ENCODE results near the gene FGD3.
A peak's percentile ranks its signal among the peaks of the same experiment; 100 is the strongest.
"Not testable (repeated sequence)": the region's sequence is repeated elsewhere in the genome, so short reads cannot be mapped to it uniquely, and the experiment has no call there.

FGD3 gene

DNA sequence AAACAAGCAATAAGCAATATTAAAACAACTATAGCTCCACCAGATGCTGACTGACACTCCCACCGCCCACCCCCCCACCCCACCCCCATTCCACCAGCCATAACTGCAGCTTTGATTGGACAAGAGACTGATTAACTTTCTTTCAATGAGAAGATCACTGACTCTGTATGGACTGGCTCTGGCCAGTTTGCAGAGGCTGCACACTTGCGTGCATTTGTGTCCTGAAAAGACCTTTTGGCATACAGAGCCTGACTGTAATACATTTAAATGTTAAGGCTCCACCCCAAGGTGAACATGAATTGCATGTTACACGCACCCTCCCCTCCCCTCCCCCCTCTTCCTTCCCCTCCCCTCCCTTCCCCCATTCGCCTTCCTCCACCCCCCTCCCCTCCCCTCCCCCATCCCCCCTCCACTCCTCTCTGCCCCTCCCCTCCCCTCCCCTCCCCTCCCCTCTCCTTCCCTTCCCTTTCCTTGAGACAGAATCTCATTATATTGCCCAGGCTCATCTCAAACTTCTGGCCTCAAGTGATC is 31.1 kb downstream of the FGD3 start:
- DNase-seq: no peak

GRCh38 chr9:92979283-92980056 is 32.1 kb downstream of the FGD3 start:
- DNase-seq: no peak

- DNase-seq: no peak
These were observed 32.9 kb downstream of the FGD3 start for GRCh38 chr9:92980085-92980745.

GRCh38 chr9:92982130-92982529 is 34.8 kb downstream of the FGD3 start:
- DNase-seq: no peak

DNA sequence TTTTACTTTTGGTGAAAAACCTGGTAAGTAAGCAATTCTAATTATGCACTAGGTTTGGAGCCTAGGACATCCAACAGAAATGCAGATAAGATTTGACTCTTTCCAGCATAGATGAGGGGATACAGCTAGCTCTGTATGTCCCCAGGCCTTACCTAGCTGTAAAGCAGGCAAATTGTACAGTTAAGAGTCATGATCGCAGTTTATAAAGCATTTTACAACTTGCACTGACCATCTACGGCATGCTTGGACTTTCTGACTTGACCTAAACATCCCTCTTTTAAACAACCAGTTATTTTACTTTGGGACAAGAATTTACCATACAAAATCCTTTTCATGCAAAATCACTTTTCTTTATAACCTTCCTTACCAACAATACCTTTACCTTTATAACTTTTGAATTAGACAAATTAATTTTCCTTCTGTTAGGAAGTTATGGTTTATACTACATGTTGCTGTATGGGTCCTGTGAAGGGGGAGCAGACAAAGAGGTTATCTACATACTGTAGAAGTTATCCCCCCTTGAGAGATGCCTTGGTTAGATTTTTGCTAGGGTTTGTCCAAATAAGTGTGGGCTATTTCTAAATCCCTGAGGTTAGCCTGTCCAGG is 36.8 kb downstream of the FGD3 start:
- no peak for DNase-seq

- DNase-seq: no peak
These were observed 37.7 kb downstream of the FGD3 start for GRCh38 chr9:92984976-92985375.

- peak in 1 of 2 experiments; percentile 31 for DNase-seq
These were observed 39.1 kb downstream of the FGD3 start for GRCh38 chr9:92986176-92987119.

DNA sequence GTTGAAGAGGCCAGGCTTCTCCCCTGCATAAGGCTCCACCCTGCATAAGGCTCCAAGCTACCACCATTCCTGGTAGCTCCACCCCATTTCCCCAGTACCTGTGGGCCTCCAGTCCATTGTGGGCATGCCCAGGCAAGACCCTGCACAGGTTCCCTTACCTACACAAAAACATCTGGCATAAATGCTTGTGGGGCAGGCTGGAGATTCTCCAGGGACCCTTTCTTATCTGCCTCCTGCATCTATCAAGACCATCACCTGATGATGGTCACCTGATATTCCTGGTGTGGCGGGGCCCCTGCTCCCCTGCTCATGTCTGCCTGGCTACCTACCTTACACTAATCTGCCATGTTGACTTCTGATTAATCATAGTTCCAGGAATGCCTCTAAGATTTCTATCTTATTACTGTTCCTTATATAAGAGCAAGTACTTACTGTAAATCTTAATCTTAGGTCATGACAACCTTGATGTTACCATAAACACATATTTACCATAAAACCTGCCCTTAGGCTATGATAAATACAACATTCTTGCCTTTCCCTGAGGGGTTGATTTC is 41.0 kb downstream of the FGD3 start:
- no peak for DNase-seq

DNA sequence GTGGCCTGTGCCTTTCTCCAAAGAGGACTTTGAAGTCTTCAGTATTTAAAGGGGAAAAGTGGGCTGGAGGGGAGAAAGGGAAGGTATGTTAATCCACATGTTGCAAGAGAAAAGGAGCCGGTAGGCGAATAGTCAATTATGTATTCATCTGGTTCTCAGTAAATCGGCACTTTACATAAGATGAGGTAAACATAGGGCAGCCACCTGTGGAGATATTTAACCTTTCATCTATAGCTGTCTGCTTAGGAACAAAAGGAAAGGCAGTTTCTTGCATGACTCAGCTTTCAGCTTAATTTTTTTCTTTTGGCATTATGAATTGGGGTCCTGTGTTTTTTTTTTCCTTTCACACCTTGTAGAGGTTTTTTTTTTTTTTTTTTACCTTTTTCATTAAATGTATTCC is 42.2 kb downstream of the FGD3 start:
- DNase-seq: no peak

GRCh38 chr9:92990461-92990860 is 43.1 kb downstream of the FGD3 start:
- DNase-seq: no peak

- DNase-seq: no peak
These were observed 45.2 kb downstream of the FGD3 start for GRCh38 chr9:92992549-92992948.

DNA sequence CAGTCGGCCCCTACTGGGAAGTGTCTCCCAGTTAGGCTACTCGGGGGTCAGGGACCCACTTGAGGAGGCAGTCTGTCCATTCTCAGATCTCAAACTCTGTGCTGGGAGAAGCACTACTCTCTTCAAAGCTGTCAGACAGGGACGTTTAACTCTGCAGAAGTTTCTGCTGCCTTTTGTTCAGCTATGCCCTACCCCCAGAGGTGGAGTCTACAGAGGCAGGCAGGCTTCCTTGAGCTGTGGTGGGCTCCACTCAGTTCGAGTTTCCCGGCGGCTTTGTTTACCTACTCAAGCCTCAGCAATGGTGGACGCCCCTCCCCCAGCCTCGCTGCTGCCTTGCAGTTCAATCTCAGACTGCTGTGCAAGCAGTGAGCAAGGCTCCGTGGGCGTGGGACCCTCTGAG is 51.5 kb downstream of the FGD3 start:
- not testable (repeated sequence) for DNase-seq

GRCh38 chr9:93001031-93001430 is 53.7 kb downstream of the FGD3 start:
- DNase-seq: no peak

GRCh38 chr9:93002700-93003099 is 55.4 kb downstream of the FGD3 start:
- DNase-seq: no peak

GRCh38 chr9:93003552-93004407 is 56.5 kb downstream of the FGD3 start:
- DNase-seq: peak; percentile 65 to 90

GRCh38 chr9:93004561-93004960 is 57.2 kb downstream of the FGD3 start:
- no peak for DNase-seq

GRCh38 chr9:93005876-93006275 is 58.6 kb downstream of the FGD3 start:
- no peak for DNase-seq

DNA sequence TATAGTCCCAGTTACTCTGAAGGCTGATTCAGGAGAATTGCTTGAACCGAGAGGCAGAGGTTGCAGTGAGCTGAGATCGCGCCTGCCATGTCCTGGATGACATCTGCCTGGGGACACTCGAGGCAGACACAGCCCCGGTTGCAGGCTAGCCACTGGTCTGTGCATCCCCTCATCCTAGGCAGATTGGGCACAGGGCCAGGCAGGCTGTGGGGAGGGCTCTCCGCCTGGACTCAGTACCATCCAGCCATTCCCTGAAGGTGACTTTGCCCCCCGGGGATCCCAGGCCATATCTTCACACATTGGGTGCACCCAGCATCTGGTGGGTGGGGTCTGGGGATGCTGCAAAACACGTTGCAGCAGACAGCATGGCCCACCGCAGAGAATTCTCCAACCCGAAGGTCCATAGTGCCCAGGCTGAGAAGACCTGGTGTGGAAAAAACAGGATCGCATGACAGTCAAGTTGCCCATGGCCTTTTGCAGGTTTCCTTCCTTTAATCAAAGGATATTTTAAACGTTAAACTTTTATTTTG is 60.3 kb downstream of the FGD3 start:
- DNase-seq: peak; percentile 9 to 38

GRCh38 chr9:93008457-93008856 is 61.1 kb downstream of the FGD3 start:
- no peak for DNase-seq

DNA sequence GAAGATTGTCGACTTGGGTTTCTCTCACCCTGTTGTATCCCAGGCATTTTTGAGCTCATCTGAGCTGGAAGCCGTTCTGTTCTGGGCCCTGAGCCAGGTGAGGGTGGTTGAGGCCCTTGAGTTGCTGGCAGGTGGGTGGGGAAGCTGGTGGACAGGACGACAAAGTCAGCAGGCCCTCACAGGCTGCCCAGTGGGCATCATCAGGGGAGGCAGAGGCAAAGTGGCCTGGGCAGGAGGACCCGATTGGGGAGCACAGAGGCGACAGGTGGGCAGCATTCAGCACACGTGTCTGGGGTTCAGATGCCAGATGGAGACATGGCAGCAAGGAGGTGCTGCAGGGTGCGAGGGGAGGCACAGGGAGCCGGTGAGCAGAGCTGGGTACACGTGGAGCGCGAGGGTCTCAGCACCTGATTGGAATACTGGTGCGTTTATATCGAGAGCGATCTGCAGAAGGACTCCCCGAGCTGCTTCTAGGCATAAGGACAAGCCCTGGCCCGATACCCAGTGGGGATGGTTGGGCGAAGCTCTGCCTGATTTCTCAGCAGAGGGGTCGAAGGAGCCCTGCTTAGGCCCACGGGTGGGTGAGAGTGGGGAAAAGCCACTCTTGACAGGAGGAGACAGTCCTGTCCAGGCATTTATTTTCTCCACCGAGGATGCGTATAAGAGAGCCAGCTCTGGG is 62.2 kb downstream of the FGD3 start:
- no peak for DNase-seq

DNA sequence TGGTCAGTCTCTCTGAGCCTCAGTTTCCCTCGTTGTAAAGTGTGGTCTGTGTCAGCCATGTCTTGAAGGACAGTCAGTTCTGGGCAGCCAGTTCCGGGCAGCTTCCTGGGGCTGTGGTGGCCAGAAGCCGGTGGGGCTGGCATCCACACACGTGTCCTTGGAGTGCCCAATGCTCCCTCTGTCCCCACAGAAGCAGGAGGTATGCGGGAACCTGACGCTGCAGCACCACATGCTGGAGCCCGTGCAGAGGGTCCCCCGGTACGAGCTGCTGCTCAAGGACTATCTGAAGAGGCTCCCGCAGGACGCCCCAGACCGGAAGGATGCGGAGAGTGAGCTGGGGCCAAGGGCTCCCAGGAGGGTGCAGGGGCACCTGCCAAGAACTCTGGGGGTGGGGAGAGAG is 62.7 kb downstream of the FGD3 start:
- DNase-seq: no peak

Data from NCI-H524 (cell line).